WTC11 (cell line): Measurements from ENCODE around the gene SGCA. TPM values are rescaled to one million over a fixed set of nuclear protein-coding genes. Genes with fewer than 3 reads are reported as not detected.

Source experiments
- ATAC-seq: fragments of 200-7000 bp; cut with Tn5 transposase; 2 replicates; pipeline ENCODE4 v1.10.0; 2021; ENCODE audit warnings: mild to moderate bottlenecking, moderate library complexity
- CTCF ChIA-PET: fragments of 300-600 bp; sonication (Branson Sonifier 250); formaldehyde crosslinking; loops from one replicate; lab custom pipeline; 2021; ENCODE audit warnings: antibody characterized with exemption; lab: Charles Lee
- POLR2A ChIA-PET: fragments of 350-600 bp; sonication (Branson Sonifier 250); formaldehyde crosslinking; loops from one replicate; lab custom pipeline; 2021; ENCODE audit warnings: antibody characterized with exemption; lab: Charles Lee
- DNase-seq: peaks from one replicate; pipeline ENCODE4 v3.0.0; 2021; ENCODE audit warnings: low spot score
- H3K27ac Mint-ChIP-seq: 2 replicates; pipeline ENCODE4 v1.8.0; 2021; ENCODE audit warnings: mixed read lengths
- H3K27me3 Mint-ChIP-seq: 2 replicates; pipeline ENCODE4 v1.8.0; 2021; ENCODE audit warnings: low read depth, mild to moderate bottlenecking, moderate library complexity, mixed read lengths
- H3K36me3 Mint-ChIP-seq: 2 replicates; pipeline ENCODE4 v1.8.0; 2021; ENCODE audit warnings: mixed read lengths
- H3K4me1 Mint-ChIP-seq: 2 replicates; pipeline ENCODE4 v1.8.0; 2022; ENCODE audit warnings: mixed read lengths
- H3K4me3 Mint-ChIP-seq: 2 replicates; pipeline ENCODE4 v1.8.0; 2021; ENCODE audit warnings: mild to moderate bottlenecking, moderate library complexity, mixed read lengths
- H3K9me3 Mint-ChIP-seq: 2 replicates; pipeline ENCODE4 v1.8.0; 2021; ENCODE audit warnings: mixed read lengths
- CREM ChIP-seq: sonication (generic); formaldehyde crosslinking; IDR thresholded peaks from 2 replicates; pipeline ENCODE4 v1.8.1; 2022; ENCODE audit warnings: mild to moderate bottlenecking, missing genetic modification reagents, moderate library complexity
- E2F1 ChIP-seq: sonication (generic); formaldehyde crosslinking; IDR thresholded peaks from 2 replicates; pipeline ENCODE4 v1.8.0; 2022; ENCODE audit warnings: mild to moderate bottlenecking, missing genetic modification reagents
- MYBL2 ChIP-seq: sonication (generic); formaldehyde crosslinking; IDR thresholded peaks from 2 replicates; pipeline ENCODE4 v1.8.1; 2023; ENCODE audit warnings: mild to moderate bottlenecking, moderate library complexity, missing genetic modification reagents
- NFE2L1 ChIP-seq: sonication (generic); formaldehyde crosslinking; IDR thresholded peaks from 2 replicates; pipeline ENCODE4 v1.8.1; 2023; ENCODE audit warnings: missing genetic modification reagents
- PRDM15 ChIP-seq: sonication (generic); formaldehyde crosslinking; IDR thresholded peaks from 2 replicates; pipeline ENCODE4 v1.8.0; 2022; ENCODE audit warnings: missing genetic modification reagents
- PRRX2 ChIP-seq: fragments of 250-450 bp; sonication (Bioruptor Pico); IDR thresholded peaks from 2 replicates; pipeline ENCODE4 v1.8.0; 2021; ENCODE audit warnings: mild to moderate bottlenecking
- RELA ChIP-seq: sonication (generic); formaldehyde crosslinking; IDR thresholded peaks from 2 replicates; pipeline ENCODE4 v1.8.1; 2022; ENCODE audit warnings: missing genetic modification reagents, mild to moderate bottlenecking, borderline replicate concordance
- SP1 ChIP-seq: sonication (generic); formaldehyde crosslinking; conservative IDR thresholded peaks from 2 replicates; pipeline ENCODE4 v1.8.1; 2022; ENCODE audit warnings: missing genetic modification reagents
- USF2 ChIP-seq: sonication (generic); formaldehyde crosslinking; IDR thresholded peaks from 2 replicates; pipeline ENCODE4 v1.8.1; 2023; ENCODE audit warnings: mild to moderate bottlenecking, missing genetic modification reagents, moderate library complexity
- ZNF121 ChIP-seq: sonication (generic); formaldehyde crosslinking; IDR thresholded peaks from 2 replicates; pipeline ENCODE4 v1.8.0; 2023; ENCODE audit warnings: missing genetic modification reagents
- ZNF219 ChIP-seq: sonication (generic); formaldehyde crosslinking; IDR thresholded peaks from 2 replicates; pipeline ENCODE4 v1.8.0; 2023; ENCODE audit warnings: missing genetic modification reagents, mild to moderate bottlenecking, borderline replicate concordance
- ZNF396 ChIP-seq: fragments of 250-450 bp; sonication (Bioruptor Pico); IDR thresholded peaks from 2 replicates; pipeline ENCODE4 v1.8.0; 2021; ENCODE audit warnings: mild to moderate bottlenecking, moderate library complexity, borderline replicate concordance
- ZNF512 ChIP-seq: sonication (generic); formaldehyde crosslinking; IDR thresholded peaks from 2 replicates; pipeline ENCODE4 v1.8.1; 2022; ENCODE audit warnings: missing genetic modification reagents, borderline replicate concordance
- ZNF671 ChIP-seq: fragments of 250-450 bp; sonication (Bioruptor Pico); IDR thresholded peaks from 2 replicates; pipeline ENCODE4 v1.8.0; 2021; ENCODE audit warnings: mild to moderate bottlenecking
- ZSCAN18 ChIP-seq: fragments of 250-450 bp; sonication (Bioruptor Pico); IDR thresholded peaks from 2 replicates; pipeline ENCODE4 v2.1.2; 2022; ENCODE audit warnings: mild to moderate bottlenecking, moderate library complexity
- total RNA-seq: library from RNA; stranded (reverse); gene quantifications from 3 replicates; pipeline ENCODE4 v1.2.3, GENCODE V29; 2021
- TF ChIP-seq, protein P1 (sequence below): sonication (generic); formaldehyde crosslinking; IDR thresholded peaks from 2 replicates; pipeline ENCODE4 v1.8.0; 2023; ENCODE audit warnings: missing genetic modification reagents

SGCA gene
- total RNA-seq, 1 experiment from 2014 or later = 1.0 TPM

DNA sequence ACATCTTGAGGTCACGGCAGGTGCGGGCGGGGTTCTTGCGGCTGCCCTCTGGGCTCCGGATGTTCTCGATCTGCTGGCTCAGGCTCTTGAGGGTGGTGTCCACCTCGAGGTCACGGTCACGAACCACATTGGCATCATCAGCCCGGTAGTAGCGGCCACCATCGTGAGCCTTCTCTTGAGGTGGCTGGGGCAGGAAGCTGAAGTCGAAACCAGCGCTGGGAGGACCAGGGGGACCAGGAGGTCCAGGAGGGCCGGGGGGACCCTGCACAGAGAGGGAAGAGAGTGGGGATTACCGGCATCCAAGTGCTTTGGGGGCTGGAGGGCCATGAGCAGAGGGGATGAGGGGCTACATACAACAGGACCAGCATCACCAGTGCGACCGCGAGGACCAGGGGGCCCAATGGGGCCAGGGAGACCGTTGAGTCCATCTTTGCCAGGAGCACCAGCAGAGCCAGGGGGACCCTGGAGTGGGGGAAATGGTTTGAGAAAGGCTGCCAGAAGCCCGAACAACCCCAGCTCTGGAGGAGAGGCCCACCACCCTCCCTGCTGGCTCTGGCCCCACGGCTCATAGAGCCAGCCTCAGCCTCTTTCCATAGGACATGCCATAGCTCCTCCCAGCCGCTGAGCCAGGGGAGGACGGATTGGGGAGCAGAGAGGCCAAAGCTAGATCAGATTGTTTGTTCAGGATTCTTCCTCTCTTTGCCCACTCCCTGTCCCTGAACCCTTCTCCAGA is 21.0 kb downstream of the SGCA start (continued):
- TF ChIP-seq ZNF671 (CRISPR knock-in tag) (no peak), MYBL2 (CRISPR knock-in tag) (no peak)

GRCh38 chr17:50187394-50187725 is 21.6 kb downstream of the SGCA start:
- Mint-ChIP-seq H3K4me1 (peaks cover 26% of the 10 kb centered on the region), H3K4me3 (no peak overlapping the region), H3K9me3 (no peaks in the 10 kb centered on the region), H3K36me3 (peaks cover 17% of the 10 kb centered on the region), H3K27ac (no peak overlapping the region), H3K27me3 (no peaks in the 10 kb centered on the region; the same call in 1 of the 2 replicates)
- ATAC-seq = no peak
- no peak for DNase-seq
- TF ChIP-seq NFE2L1 (CRISPR knock-in tag) (no peak), ZNF121 (CRISPR knock-in tag) (no peak), PRDM15 (no peak), E2F1 (no peak), PRRX2 (CRISPR knock-in tag) (no peak), ZNF396 (no peak), ZSCAN18 (CRISPR knock-in tag) (no peak), ZNF512 (CRISPR knock-in tag) (no peak), ZNF219 (CRISPR knock-in tag) (no peak), USF2 (CRISPR knock-in tag) (no peak), CREM (no peak), RELA (no peak), SP1 (no peak)
- TF ChIP-seq, protein P1, sequence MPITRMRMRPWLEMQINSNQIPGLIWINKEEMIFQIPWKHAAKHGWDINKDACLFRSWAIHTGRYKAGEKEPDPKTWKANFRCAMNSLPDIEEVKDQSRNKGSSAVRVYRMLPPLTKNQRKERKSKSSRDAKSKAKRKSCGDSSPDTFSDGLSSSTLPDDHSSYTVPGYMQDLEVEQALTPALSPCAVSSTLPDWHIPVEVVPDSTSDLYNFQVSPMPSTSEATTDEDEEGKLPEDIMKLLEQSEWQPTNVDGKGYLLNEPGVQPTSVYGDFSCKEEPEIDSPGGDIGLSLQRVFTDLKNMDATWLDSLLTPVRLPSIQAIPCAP (CRISPR knock-in tag) = no peak
- ChIA-PET POLR2A (no interaction called here), CTCF (interaction anchor here (1.1 to 1.6 kb wide), 3 partner anchors 9 to 18 kb away, joined by 3 to 4 read pairs (median 4); no protein-coding TSS in a partner anchor)
